GM13976 (cell line): ENCODE measurements around the gene C17orf114.

ENCODE experiments used
- DNase-seq: peaks from one replicate; pipeline ENCODE4 v3.0.0; 2012; ENCODE audit warnings: low spot score
- CTCF ChIP-seq: IDR thresholded peaks from 2 replicates; pipeline ENCODE4 v1.5.1; 2012; ENCODE audit warnings: borderline replicate concordance, mild to moderate bottlenecking; ENCODE audit not compliant: insufficient read depth; ENCODE audit errors: extremely low read depth, missing control alignments, control extremely low read depth
- in situ Hi-C: fragments of 300-500 bp; cut with MboI; formaldehyde crosslinking; loops from one replicate; pipeline ENCODE4 v1.12.0; 2022; ENCODE audit warnings: low sequenced_read_pairs, mixed read lengths, inconsistent platforms; ENCODE audit not compliant: unreplicated experiment

C17orf114 gene

GRCh38 chr17:4782652-4783051, 19.5 kb downstream of the C17orf114 start:
- in situ Hi-C loops = loop anchor here (10.0 kb wide), 1 partner anchor 102 kb away; no protein-coding TSS in a partner anchor
- peak; percentile 19 for DNase-seq
- no peak for TF ChIP-seq CTCF

- no peak for DNase-seq
- TF ChIP-seq CTCF = no peak
- in situ Hi-C loops = loop anchor here (10.0 kb wide), 1 partner anchor 104 kb away; no protein-coding TSS in a partner anchor
These were observed 21.7 kb downstream of the C17orf114 start for GRCh38 chr17:4780325-4780955.

- no peak for TF ChIP-seq CTCF
- in situ Hi-C loops = no loop called here
- no peak for DNase-seq
These were observed 24.0 kb downstream of the C17orf114 start for GRCh38 chr17:4777969-4778760.

- no peak for DNase-seq
- in situ Hi-C loops = no loop called here
- no peak for TF ChIP-seq CTCF
These were observed 29.9 kb downstream of the C17orf114 start for GRCh38 chr17:4772235-4772613.

- in situ Hi-C loops = no loop called here
- no peak for DNase-seq
- TF ChIP-seq CTCF = no peak
These were observed 30.5 kb downstream of the C17orf114 start, which contains the start of gene TM4SF5 for GRCh38 chr17:4771519-4772234. Gene TM4SF5, plus strand, starts transcription at chr17:4771886. Its CDS starts 37 bp downstream, at chr17:4771923.

GRCh38 chr17:4769628-4770027, 32.5 kb downstream of the C17orf114 start:
- no peak for DNase-seq
- no peak for TF ChIP-seq CTCF
- in situ Hi-C loops = no loop called here
